Aorta (tissue), 5 donors: ENCODE measurements around the gene KCTD10. TPM values are rescaled to one million over a fixed set of nuclear protein-coding genes. Genes with fewer than 3 reads are reported as not detected.

Experiments used
- ATAC-seq: fragments of 200-7000 bp; cut with Tn5 transposase; one replicate; pipeline ENCODE4 v1.9.1; 2022; ENCODE audit warnings: moderate library complexity; ENCODE audit not compliant: low FRiP score
- DNase-seq, 2 donors: peaks; one replicate each; pipeline ENCODE4 v3.0.0-alpha.2; 2020
- H3K27ac ChIP-seq, 2 donors: one replicate each; pipeline ENCODE4 v1.5.1; 2013; ENCODE audit warnings: low read length in 2 of 2, mild to moderate bottlenecking in 2 of 2, moderate library complexity in 2 of 2, control low read depth in 1 of 2, inconsistent platforms in 1 of 2, low read depth in 1 of 2
- H3K27me3 ChIP-seq, 2 donors: one replicate each; pipeline ENCODE4 v1.6.1; 2013; ENCODE audit warnings: control low read depth in 1 of 2, low read length in 1 of 2, mild to moderate bottlenecking in 1 of 2, moderate library complexity in 1 of 2; ENCODE audit not compliant: insufficient read depth in 2 of 2, control insufficient read depth in 1 of 2
- H3K36me3 ChIP-seq, 2 donors: one replicate each; pipeline ENCODE4 v1.6.1; 2013; ENCODE audit warnings: control low read depth in 1 of 2, low read length in 1 of 2, mild to moderate bottlenecking in 1 of 2; ENCODE audit not compliant: insufficient read depth in 2 of 2, control insufficient read depth in 1 of 2
- H3K4me1 ChIP-seq, 2 donors: one replicate each; pipeline ENCODE4 v1.6.1; 2013; ENCODE audit warnings: low read length in 2 of 2, control low read depth in 1 of 2, mild to moderate bottlenecking in 1 of 2, moderate library complexity in 1 of 2; ENCODE audit not compliant: insufficient read depth in 2 of 2, control insufficient read depth in 1 of 2
- H3K4me3 ChIP-seq, 2 donors: one replicate each; pipeline ENCODE4 v1.5.1; 2013; ENCODE audit warnings: low read length in 2 of 2, control low read depth in 1 of 2, mild to moderate bottlenecking in 1 of 2
- H3K9me3 ChIP-seq: one replicate; pipeline ENCODE4 v1.6.1; 2013; ENCODE audit warnings: mild to moderate bottlenecking, low read length; ENCODE audit not compliant: control insufficient read depth
- WGBS, 2 donors: extraction: QIAGEN DNeasy Blood & Tissue Kit; methylation state at CpG; one replicate each; pipeline ENCODE4 v1.1.7; 2013; 5-methylcytosine and 5-hydroxymethylcytosine counted together
- intact Hi-C, 2 donors: fragments of 100-400 bp; cut with DNase I; formaldehyde crosslinking; loops; one replicate each; pipeline versions ENCODE4 v1.14.2 to v1.15.0; 2022
- long read RNA-seq, 2 donors: library from polyadenylated mRNA; unstranded; transcript quantifications; one replicate each; pipeline ENCODE4 v2.0.0, GENCODE V29; 2020 to 2021
- polyA plus RNA-seq, 2 donors: library from polyadenylated mRNA; stranded (reverse); fragments of 200-250 nt; gene quantifications; one replicate each; pipeline ENCODE4 v1.2.3, GENCODE V29; 2013
- total RNA-seq, 2 donors: library from RNA; stranded (reverse); fragmentation: NEBNext Ultra II Directional; extraction: Animal tissue kit (Norgen Biotek cat#: 25700); gene quantifications; one replicate each; pipeline ENCODE4 v1.2.1, GENCODE V29; 2021
- donor health status: healthy with polysubstance abuse.
- donor health status: Bipolar disorder and iron deficiency.
- donor health status: DM: no; HTN: no; CAD: no.
- donor health status: DM: no; HTN: no; CAD: no.
- donor health status: DM: yes; HTN: yes; CAD: no.

The KCTD10 gene
- total RNA-seq (100 to 1,000 TPM; 157 to 199 TPM), polyA plus RNA-seq (100 to 1,000 TPM in 1 of 2 donors, 10 to 100 TPM in 1; 79.7 to 172 TPM)
- long read RNA-seq, donor 1, full-length matches to known transcripts = 96 of 305 reads
- long read RNA-seq, donor 1, partial matches to known transcripts = 9 of 305 reads
- long read RNA-seq, donor 1, other reads (novel, unspliced or antisense) = 200 of 305 reads
- long read RNA-seq, donor 2, full-length matches to known transcripts = 21 of 70 reads
- long read RNA-seq, donor 2, partial matches to known transcripts = 4 of 70 reads
- long read RNA-seq, donor 2, other reads (novel, unspliced or antisense) = 45 of 70 reads

GRCh38 chr12:109477185-109477962 is at the start of gene KCTD10, which contains the start of gene UBE3B:
Gene KCTD10 (minus strand): TSS chr12:109477300. CDS start chr12:109477262, 38 bp downstream.
Gene UBE3B (plus strand): TSS chr12:109477634. CDS start chr12:109483552, 5,918 bp downstream.
- Histone ChIP-seq H3K4me3 (peak within 1 kb of the TSS; percentile 84 to 95), H3K36me3 (peaks cover 0 to 2% of the 10 kb centered on the region in 2 donors), H3K27ac (peak within 1 kb of the TSS; percentile 2 to 93), H3K27me3 (no peaks in the 10 kb centered on the region), H3K9me3 (no peaks in the 10 kb centered on the region), H3K4me1 (peaks cover 3% of the 10 kb centered on the region in 2 donors)
- ATAC-seq (peak; percentile 99), DNase-seq (peak; percentile 93 to 96)
- intact Hi-C loops = loop anchor here (1.0 to 5.0 kb wide), 4 partner anchors 14 to 380 kb away; partner anchors contain the start of gene UNG (in 1 of the 2)
- WGBS, 2 donors = 0 to 1% methylated on average over 54 of the region's 54 CpGs

- H3K36me3 ChIP-seq = peaks cover 0 to 25% of the 10 kb centered on the region in 2 donors
- intact Hi-C loops = loop anchor here in 1 of 2 donors (10.0 kb wide), 1 partner anchor 250 kb away; no protein-coding TSS in a partner anchor
- 84 to 88% methylated on average over 3 of the region's 3 CpGs for WGBS, 2 donors
- peak in 1 of 2 donors; percentile 6 for DNase-seq
- H3K4me3 ChIP-seq = no peak overlapping the region
- no peaks in the 10 kb centered on the region for H3K27me3 ChIP-seq
- no peak overlapping the region for H3K27ac ChIP-seq
- H3K4me1 ChIP-seq = no peaks in the 10 kb centered on the region
- ATAC-seq = no peak
- H3K9me3 ChIP-seq = no peaks in the 10 kb centered on the region
These were observed 48.1 kb upstream of the KCTD10 start for GRCh38 chr12:109525279-109525585.

- intact Hi-C loops = loop anchor here (5.0 to 10.0 kb wide), 2 partner anchors 250 to 253 kb away; no protein-coding TSS in a partner anchor
- peak in 1 of 2 donors; percentile 33 for DNase-seq
- WGBS, 2 donors = 86 to 87% methylated on average over 26 of the region's 26 CpGs
These were observed 47.6 kb upstream of the KCTD10 start for GRCh38 chr12:109524466-109525278.

GRCh38 chr12:109523504-109523903 is 46.4 kb upstream of the KCTD10 start:
- Histone ChIP-seq H3K9me3 (no peaks in the 10 kb centered on the region), H3K4me3 (no peak overlapping the region), H3K4me1 (no peaks in the 10 kb centered on the region), H3K36me3 (peaks cover 0 to 24% of the 10 kb centered on the region in 2 donors), H3K27me3 (no peaks in the 10 kb centered on the region), H3K27ac (no peak overlapping the region)
- intact Hi-C loops = loop anchor here (5.0 to 10.0 kb wide), 2 partner anchors 251 to 254 kb away; no protein-coding TSS in a partner anchor
- ATAC-seq (no peak), DNase-seq (no peak)
- WGBS, 2 donors = 82 to 86% methylated on average over 5 of the region's 5 CpGs

More at GRCh38 chr12:109524466-109525278, 47.6 kb upstream of the KCTD10 start:
- peaks cover 0 to 24% of the 10 kb centered on the region in 2 donors for H3K36me3 ChIP-seq
- ATAC-seq = no peak
- H3K27me3 ChIP-seq = no peaks in the 10 kb centered on the region
- no peak overlapping the region for H3K27ac ChIP-seq
- H3K4me1 ChIP-seq = no peaks in the 10 kb centered on the region
- H3K4me3 ChIP-seq = no peak overlapping the region
- no peaks in the 10 kb centered on the region for H3K9me3 ChIP-seq

GRCh38 chr12:109523071-109523470 is 46.0 kb upstream of the KCTD10 start:
- Histone ChIP-seq H3K27ac (no peak overlapping the region), H3K4me1 (no peaks in the 10 kb centered on the region), H3K27me3 (no peaks in the 10 kb centered on the region), H3K36me3 (peaks cover 0 to 24% of the 10 kb centered on the region in 2 donors), H3K4me3 (no peak overlapping the region), H3K9me3 (no peaks in the 10 kb centered on the region)
- intact Hi-C loops = loop anchor here (5.0 to 10.0 kb wide), 2 partner anchors 252 to 254 kb away; no protein-coding TSS in a partner anchor
- ATAC-seq (no peak), DNase-seq (peak in 1 of 2 donors; percentile 54)
- WGBS, 2 donors = 50 to 54% methylated on average over 10 of the region's 10 CpGs

- peaks cover 0 to 23% of the 10 kb centered on the region in 2 donors for H3K36me3 ChIP-seq
- H3K4me1 ChIP-seq = no peaks in the 10 kb centered on the region
- H3K27ac ChIP-seq = no peak overlapping the region
- H3K9me3 ChIP-seq = no peaks in the 10 kb centered on the region
- no peaks in the 10 kb centered on the region for H3K27me3 ChIP-seq
- 69 to 73% methylated on average over 10 of the region's 10 CpGs for WGBS, 2 donors
- DNase-seq (no peak), ATAC-seq (no peak)
- no peak overlapping the region for H3K4me3 ChIP-seq
- intact Hi-C loops = loop anchor here (5.0 to 10.0 kb wide), 2 partner anchors 253 to 255 kb away; no protein-coding TSS in a partner anchor
These were observed 44.7 kb upstream of the KCTD10 start for GRCh38 chr12:109521831-109522230.

GRCh38 chr12:109519787-109520186 is 42.7 kb upstream of the KCTD10 start:
- H3K9me3 ChIP-seq = no peaks in the 10 kb centered on the region
- peaks cover 0 to 25% of the 10 kb centered on the region in 2 donors for H3K36me3 ChIP-seq
- no peak overlapping the region for H3K4me3 ChIP-seq
- intact Hi-C loops = loop anchor here (5.0 to 10.0 kb wide), 2 partner anchors 255 to 258 kb away; no protein-coding TSS in a partner anchor
- no peak for DNase-seq
- no peaks in the 10 kb centered on the region for H3K27me3 ChIP-seq
- no peak overlapping the region for H3K27ac ChIP-seq
- 88 to 94% methylated on average over 6 of the region's 6 CpGs for WGBS, 2 donors
- no peaks in the 10 kb centered on the region for H3K4me1 ChIP-seq
- ATAC-seq = no peak
